RPMI7951 (cell line): ENCODE data around the gene COL18A1. TPM values are rescaled to one million over a fixed set of nuclear protein-coding genes. Genes with fewer than 3 reads are reported as not detected.
A peak's percentile ranks its signal among the peaks of the same experiment; 100 is the strongest.
"Not testable (repeated sequence)": the region's sequence is repeated elsewhere in the genome, so short reads cannot be mapped to it uniquely, and the experiment has no call there.

Source experiments
- DNase-seq: peaks from one replicate; pipeline ENCODE4 v3.0.0-alpha.2; 2012; ENCODE audit warnings: low read depth
- total RNA-seq: library from RNA; depleted of rRNA; stranded (reverse); fragments of >200 nt; shearing (Covaris generic); gene quantifications from 2 replicates; pipeline ENCODE4 v1.2.3, GENCODE V29; 2014

The COL18A1 gene
- total RNA-seq, 1 experiment from 2014 or later, result 72.3 TPM

DNA sequence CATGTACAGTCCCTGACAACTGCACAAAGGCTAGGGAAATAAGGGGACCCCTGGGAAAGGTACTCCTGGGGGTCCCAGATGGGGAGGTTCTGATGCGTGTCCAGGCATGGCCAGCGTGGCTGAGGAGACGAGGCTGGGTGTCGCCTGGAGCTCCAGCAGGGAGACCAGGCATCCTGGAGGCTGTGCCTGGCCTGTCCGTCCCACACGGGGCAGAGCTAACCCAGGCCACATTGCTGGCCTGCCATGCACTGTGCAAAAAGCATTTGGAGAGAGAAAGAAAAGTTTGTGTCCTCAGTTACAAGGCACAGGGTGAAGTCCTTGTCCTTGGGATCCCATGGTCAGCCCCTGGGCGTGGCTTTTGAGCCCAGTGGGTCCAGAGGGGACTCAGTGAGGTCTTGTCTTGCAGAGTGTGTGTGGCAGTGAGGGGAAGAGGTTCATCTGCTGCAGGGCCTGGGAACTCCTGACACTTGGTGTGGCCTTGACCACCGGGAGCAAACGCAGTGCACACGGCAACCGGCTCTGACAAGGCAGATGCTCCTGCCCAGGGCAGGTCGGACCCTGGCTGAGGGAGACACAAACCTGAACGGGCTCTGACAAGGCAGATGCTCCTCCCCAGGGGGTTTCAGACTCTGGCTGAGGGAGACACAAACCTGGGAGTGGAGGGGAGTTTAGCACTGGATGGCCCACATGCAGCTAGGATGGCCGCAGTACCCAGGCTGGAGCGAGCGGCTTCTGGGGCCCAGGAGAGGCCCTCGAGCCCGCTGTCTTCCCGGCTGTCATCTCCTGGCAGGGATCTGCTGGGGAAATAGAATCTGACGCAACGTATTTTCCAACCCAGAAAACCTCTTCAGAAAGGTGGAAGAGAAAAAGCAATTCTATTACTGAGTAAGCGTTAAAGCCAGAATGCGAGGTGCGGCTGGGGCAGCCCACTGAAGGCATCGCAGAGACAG lies 37.3 kb upstream of the COL18A1 start:
- DNase-seq, result no peak

GRCh38 chr21:45369018-45369417 lies 35.9 kb upstream of the COL18A1 start:
- not testable (repeated sequence) for DNase-seq

DNA sequence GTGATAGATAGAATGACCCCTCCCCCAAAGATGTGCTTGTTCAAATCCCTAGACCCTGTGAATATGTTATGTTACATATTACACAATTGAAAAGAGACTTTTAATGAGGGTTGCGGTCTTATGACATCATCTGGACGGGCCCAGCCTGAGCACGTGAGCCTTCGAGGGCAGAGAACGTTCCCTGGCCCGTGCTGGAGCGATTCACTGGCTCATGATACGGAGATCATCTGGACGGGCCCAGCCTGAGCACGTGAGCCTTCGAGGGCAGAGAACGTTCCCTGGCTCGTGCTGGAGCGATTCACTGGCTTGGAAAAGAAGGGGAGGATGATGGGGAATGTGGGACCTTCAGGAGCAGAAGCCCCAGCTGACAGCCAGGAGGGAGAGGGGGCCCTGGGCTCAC lies 34.4 kb upstream of the COL18A1 start:
- DNase-seq, result no peak

DNA sequence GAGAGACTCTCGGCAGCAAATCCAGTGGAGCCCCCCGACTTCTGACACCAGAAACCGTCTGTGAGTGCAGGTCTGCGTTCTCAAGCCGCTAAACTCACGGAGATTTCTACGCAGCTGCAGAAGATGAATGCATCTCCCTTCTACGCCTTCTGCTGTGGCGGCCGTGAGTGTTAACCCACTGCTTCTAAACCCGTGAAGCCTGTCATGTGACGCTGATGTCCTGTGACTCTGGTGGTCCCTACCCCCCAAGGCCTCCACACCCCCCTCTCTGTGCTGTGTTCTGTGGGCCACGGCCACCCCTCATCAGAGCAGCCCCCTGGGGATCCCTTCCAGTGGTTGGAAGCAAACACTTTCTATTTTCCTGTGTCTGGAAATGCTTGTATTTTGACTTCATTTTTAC lies 33.9 kb upstream of the COL18A1 start:
- no peak for DNase-seq

GRCh38 chr21:45371655-45372054 lies 33.3 kb upstream of the COL18A1 start:
- DNase-seq, result no peak

- DNase-seq, result peak; percentile 63
Measured at GRCh38 chr21:45372732-45373355, 32.1 kb upstream of the COL18A1 start.

- no peak for DNase-seq
Measured at GRCh38 chr21:45373991-45374816, 30.8 kb upstream of the COL18A1 start.

- no peak for DNase-seq
Measured at GRCh38 chr21:45374826-45375455, 30.0 kb upstream of the COL18A1 start.

DNA sequence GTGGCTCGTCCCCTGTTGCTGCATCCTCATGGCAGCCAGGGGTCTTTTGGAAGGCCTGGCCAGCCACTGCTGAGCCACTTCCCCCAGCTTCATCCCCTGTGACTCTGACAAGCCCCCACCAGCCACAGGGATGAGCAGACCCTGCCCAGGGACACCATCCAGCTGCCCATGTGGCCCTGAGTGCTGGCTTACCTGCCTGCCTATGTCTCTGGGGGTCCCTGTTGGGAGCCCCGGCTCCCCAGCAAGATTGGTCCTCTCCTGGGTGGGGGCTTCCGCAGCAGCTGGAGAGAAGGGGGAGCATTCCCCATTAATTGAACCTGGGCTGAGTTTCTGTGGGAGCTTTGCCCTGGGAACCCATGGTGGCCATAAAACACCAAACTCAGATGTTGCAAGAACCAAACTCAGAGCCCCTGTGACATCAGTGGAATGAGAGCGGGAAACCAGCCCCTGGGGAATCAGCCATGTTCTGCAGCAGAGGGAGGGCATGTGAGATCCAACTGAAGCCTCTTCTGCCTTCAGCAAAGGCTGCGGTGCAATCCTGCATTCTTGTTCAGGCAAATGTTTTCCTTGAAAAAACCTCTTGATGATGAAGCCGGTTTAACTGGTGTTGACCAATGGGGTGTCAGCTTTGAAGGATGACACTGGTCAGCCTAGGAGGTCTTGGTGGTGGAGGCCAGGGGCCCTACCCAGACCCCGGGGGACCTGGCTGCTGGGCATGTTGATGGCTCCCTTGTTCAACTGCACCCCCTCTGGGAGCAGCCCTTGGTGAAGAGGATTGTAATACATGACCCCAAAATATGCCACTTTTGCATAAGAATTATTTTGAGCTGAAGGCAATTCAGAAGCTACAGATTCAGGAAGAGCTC lies 28.3 kb upstream of the COL18A1 start:
- DNase-seq, result no peak

DNA sequence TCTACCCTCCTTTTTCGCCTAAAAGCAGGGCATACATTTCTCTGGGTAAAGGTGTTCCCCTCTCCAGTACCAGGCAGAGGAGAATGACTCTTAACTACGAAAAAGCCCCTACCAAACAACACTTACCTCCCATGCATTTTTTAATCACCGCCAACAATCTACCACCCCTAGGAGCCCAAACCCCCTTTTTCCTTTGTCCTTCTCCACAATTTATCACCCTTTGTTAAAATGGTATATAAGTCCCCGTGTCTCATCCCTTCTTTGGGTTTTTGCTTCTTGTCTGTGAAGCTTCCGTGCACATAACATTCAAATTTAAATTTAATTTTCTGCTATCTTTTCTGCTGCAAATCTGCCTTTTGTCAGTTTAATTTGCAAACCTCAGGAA lies 27.6 kb upstream of the COL18A1 start:
- DNase-seq, result no peak

- DNase-seq, result no peak
Measured at GRCh38 chr21:45377866-45378257, 27.1 kb upstream of the COL18A1 start.

DNA sequence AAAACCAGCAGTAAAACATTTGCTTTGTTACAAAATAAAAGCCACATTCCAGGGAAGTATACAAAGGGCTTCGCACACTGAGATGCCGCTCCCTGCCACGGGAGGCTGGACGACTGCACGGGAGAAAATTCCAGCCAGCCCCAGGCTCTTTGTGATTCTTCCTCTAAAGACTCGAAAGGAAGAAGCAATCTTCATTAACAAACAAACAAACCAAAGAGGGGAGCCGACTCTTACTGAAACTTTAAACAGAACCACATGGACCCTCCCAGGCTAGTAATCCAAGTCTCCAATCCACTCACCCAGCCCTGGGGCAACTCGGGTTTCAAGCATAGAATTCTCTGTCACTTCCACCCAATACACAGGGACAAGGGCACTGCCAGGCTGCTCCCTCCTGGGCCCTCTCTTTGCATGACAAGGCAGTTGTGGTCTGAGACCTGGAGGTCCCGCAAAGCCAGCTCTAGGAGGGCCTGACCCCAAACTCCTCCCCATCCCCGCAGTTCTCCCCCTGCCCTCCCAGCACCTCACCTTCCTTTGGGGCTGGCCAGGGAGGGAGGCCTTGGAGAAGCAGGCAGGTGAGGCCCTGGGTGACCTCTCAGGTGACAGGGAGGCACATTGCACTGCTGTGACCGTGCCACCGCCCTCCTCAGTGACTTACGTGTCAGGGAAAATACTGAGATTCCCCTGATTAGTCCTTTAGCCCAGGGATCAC lies 26.6 kb upstream of the COL18A1 start:
- peak; percentile 85 for DNase-seq

GRCh38 chr21:45379171-45379900 lies 25.6 kb upstream of the COL18A1 start:
- no peak for DNase-seq

DNA sequence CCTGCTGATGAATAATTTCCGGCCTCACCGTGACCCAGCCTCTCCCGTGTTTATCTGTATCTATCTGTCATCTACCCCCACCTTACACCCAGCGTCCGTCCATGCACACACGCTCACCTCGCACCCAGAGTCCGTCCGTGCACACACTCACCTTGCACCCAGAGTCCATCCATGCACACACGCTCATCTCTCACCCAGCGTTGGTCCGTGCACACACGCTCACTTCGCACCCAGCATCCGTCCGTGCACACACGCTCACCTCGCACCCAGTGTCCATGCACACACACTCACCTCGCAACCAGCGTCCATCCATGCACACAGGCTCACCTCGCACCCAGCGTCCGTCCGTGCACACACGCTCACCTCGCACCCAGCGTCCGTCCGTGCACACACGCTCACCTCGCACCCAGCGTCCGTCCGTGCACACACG lies 25.0 kb upstream of the COL18A1 start:
- no peak for DNase-seq

DNA sequence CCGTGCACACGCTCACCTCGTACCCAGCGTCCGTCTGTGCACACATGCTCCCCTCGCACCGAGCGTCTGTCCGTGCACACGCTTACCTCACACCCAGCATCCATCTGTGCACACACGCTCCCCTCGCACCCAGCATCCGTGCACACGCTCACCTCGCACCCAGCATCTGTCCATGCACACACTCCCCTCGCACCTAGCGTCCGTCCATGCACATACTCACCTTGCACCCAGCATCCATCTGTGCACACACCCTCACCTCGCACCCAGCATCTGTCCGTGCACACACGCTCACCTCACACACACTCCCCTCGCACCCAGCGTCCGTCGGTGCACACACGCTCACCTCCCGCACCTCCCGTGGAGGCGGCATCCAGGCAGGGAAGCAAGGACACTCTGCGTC lies 24.4 kb upstream of the COL18A1 start:
- DNase-seq, result no peak

DNA sequence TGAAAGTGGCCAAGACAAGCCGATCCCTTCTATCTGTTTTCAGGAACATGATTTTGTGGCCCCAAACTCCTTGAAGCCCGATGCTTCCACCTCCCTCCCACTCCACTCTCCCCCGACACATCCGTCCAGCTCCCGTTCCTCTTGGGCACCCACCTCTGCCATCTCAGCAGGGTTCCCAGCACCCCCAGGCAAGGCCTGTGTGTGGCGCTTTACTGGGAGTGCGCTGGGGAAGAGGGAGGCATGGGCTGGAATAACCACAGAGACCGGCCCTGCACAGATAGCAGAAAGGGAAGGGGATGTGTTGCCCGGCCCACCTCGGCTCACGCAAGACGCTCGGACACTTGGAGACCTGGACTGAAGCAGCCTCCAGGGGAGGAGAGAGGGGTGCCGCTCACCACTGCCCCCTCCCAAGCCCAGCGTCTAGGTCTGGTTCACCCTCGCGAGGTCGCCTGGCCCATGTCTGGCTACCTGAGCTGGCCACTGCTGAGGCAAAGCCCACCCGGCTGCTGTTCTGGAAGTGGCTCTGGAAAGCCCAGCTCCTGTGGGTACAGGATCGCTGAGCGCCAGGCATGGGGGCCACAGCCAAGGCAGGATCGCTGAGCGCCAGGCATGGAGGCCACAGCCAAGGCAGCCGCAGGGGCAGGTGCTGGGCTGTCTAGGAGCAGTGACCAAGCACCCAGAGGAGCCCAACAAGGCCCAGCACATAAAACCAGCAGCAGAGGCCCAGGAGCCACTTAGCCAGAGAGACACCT lies 23.8 kb upstream of the COL18A1 start:
- DNase-seq, result no peak

DNA sequence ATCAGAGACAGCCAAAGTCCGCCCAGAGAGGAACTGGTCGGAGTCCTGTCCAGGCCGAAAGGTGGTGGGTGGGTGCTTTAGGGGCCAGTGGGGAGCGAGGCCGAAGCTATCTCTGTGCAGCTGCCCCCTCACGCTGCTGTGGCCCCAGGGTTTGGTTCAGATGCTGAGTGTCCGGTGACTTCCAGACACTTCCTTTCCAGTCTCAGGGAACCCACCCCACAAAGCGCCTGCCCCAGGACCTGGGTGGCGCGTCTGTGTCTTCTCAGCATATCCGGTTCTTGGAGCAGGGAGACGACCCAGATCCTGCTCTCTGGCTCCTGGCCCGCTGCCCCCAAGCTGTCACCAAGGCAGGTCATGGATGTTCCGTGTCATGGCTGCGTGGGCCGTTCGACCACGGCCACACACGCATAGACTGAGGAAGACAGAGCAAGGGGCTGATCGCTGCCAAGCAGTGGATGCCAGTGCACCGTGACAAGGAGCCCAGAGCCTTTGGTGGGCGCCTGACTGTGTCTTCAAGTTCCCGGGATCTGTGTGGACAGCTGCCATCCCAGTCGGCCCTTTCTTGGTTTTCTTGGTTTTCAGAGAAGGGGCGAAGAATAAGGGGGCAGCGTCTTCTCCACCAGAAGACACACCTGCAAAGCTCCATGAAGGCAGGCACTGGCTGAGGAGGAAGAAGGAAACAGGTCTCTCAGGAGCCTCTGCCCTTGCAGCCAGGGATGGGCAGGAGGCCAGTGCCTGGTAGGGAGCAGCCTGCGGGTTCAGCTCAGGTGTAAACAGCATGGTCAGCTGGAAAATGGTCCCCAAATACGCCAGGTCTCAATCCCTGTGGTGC lies 22.9 kb upstream of the COL18A1 start:
- no peak for DNase-seq

DNA sequence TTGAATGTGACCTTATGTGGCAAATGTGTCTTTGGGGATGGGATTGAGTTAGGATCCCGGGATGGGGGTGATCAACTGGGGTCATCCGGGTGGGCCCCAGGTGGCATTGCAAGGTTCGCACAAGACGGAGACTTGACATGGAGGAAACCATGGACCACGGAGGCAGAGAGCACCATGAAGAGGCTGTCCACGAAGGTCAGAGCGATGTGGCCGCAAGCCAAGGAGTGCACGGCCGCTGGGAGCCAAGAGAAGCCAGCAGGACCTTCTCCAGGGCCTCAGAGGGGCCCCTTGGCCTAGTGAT lies 22.3 kb upstream of the COL18A1 start:
- DNase-seq, result no peak
